HL-60 (cell line): ENCODE data around the gene ZNF503.

Experiments used
- DNase-seq, 2 experiments: peaks; one replicate each; pipeline ENCODE4 v3.0.0-alpha.2; 2010 to 2020; ENCODE audit warnings: low read depth in 1 of 2, low spot score in 1 of 2
- H3K27ac ChIP-seq: fragments of 250-450 bp; sonication (Bioruptor Pico); replicated peaks from 2 replicates; pipeline ENCODE4 v1.5.1; 2020; ENCODE audit warnings: mild to moderate bottlenecking, moderate library complexity
- H3K27me3 ChIP-seq: fragments of 250-450 bp; sonication (Bioruptor Pico); 2 replicates; pipeline ENCODE4 v1.5.1; 2021; ENCODE audit warnings: mild to moderate bottlenecking, moderate library complexity; ENCODE audit not compliant: insufficient read depth, poor library complexity, severe bottlenecking
- H3K4me3 ChIP-seq: replicated peaks from 2 replicates; pipeline ENCODE4 v1.5.1; 2011; ENCODE audit warnings: mild to moderate bottlenecking, control low read depth, low read length; ENCODE audit not compliant: insufficient read depth
- CTCF ChIP-seq: IDR thresholded peaks from one replicate; pipeline ENCODE4 v1.5.1; 2011; ENCODE audit warnings: low read length, control low read depth, inconsistent platforms; ENCODE audit not compliant: insufficient read depth
- GABPA ChIP-seq: IDR thresholded peaks from 2 replicates; pipeline ENCODE4 v1.6.1; 2012; ENCODE audit warnings: low read depth
- POLR2AphosphoS5 ChIP-seq: IDR thresholded peaks from 2 replicates; pipeline ENCODE4 v1.6.1; 2012; ENCODE audit warnings: low read depth
- REST ChIP-seq: IDR thresholded peaks from 2 replicates; pipeline ENCODE4 v1.6.1; 2012; ENCODE audit warnings: low read depth; ENCODE audit not compliant: insufficient replicate concordance
- SPI1 ChIP-seq: IDR thresholded peaks from 2 replicates; pipeline ENCODE4 v1.6.1; 2012; ENCODE audit warnings: low read depth, mild to moderate bottlenecking, borderline replicate concordance

Gene ZNF503

GRCh38 chr10:75428434-75429158 lies 27.0 kb upstream of the ZNF503 start:
- peak overlapping the region; percentile 74 for H3K27ac ChIP-seq
- no peaks in the 10 kb centered on the region for H3K27me3 ChIP-seq
- no peak overlapping the region for H3K4me3 ChIP-seq
- DNase-seq: peak; percentile 63 to 69
- TF ChIP-seq REST (no peak), POLR2AphosphoS5 (no peak), CTCF (no peak), GABPA (no peak), SPI1 (no peak)

- no peak for TF ChIP-seq GABPA
- no peak for TF ChIP-seq REST
- no peak for TF ChIP-seq POLR2AphosphoS5
- no peak for TF ChIP-seq SPI1
- no peak for TF ChIP-seq CTCF
- DNase-seq: no peak
- H3K27ac ChIP-seq: no peak overlapping the region
- no peak overlapping the region for H3K4me3 ChIP-seq
- no peaks in the 10 kb centered on the region for H3K27me3 ChIP-seq
Observed at GRCh38 chr10:75427951-75428350, 26.4 kb upstream of the ZNF503 start.

GRCh38 chr10:75426880-75427279 lies 25.3 kb upstream of the ZNF503 start:
- DNase-seq: no peak
- Histone ChIP-seq H3K4me3 (no peak overlapping the region), H3K27me3 (no peaks in the 10 kb centered on the region), H3K27ac (peak overlapping the region; percentile 23; the same call in 1 of the 2 replicates)
- TF ChIP-seq CTCF: no peak
- no peak; the same call in 1 of the 2 replicates for TF ChIP-seq SPI1
- TF ChIP-seq GABPA: no peak
- TF ChIP-seq POLR2AphosphoS5: no peak
- no peak for TF ChIP-seq REST
